GM12878 (cell line): Measurements from ENCODE around the gene BRSK2. TPM values are rescaled to one million over a fixed set of nuclear protein-coding genes. Genes with fewer than 3 reads are reported as not detected.

Source experiments
- ATAC-seq: fragments of 200-7000 bp; cut with Tn5 transposase; 3 replicates; pipeline ENCODE4 v1.9.1; 2020; ENCODE audit warnings: mild to moderate bottlenecking, moderate library complexity
- BruUV-seq: library from RNA; stranded (reverse); fragments of 400-500 nt; replicated peaks from 2 replicates; lab custom pipeline; 2021; lab: Mats Ljungman, UMichigan
- CTCF ChIA-PET: fragments of 300-600 bp; sonication (Branson Sonifier 250); formaldehyde crosslinking; extraction: SDS; loops from one replicate; lab custom pipeline; 2021; ENCODE audit warnings: inconsistent platforms; lab: Yijun Ruan, JAX
- POLR2A ChIA-PET: fragments of 350-600 bp; formaldehyde crosslinking; extraction: SDS; loops from one replicate; lab custom pipeline; 2021; ENCODE audit warnings: inconsistent platforms; lab: Charles Lee
- RAD21 ChIA-PET: fragments of 300-600 bp; sonication (Branson Sonifier 250); formaldehyde crosslinking; loops from one replicate; lab custom pipeline; 2023; ENCODE audit warnings: antibody characterized with exemption; ENCODE audit not compliant: unreplicated experiment; lab: Charles Lee
- SMC1A ChIA-PET: fragments of 300-600 bp; sonication (Branson Sonifier 250); formaldehyde crosslinking; loops from one replicate; lab custom pipeline; 2023; ENCODE audit not compliant: unreplicated experiment, uncharacterized antibody; lab: Charles Lee
- DNase-seq: peaks from one replicate; pipeline ENCODE4 v3.0.0-alpha.2; 2011; ENCODE audit warnings: low read depth, low spot score
- FAIRE-seq: peaks from 3 replicates; lab custom pipeline; 2011; peaks lifted over from hg19 to GRCh38; lab: Jason Lieb, UNC
- H2AFZ ChIP-seq: 2 replicates; pipeline ENCODE4 v1.6.0; 2011; ENCODE audit warnings: low read depth, low read length, control low read depth; ENCODE audit not compliant: control insufficient read depth
- H3K27ac ChIP-seq: 2 replicates; pipeline ENCODE4 v1.5.1; 2011; ENCODE audit warnings: control low read depth; ENCODE audit not compliant: control insufficient read depth, insufficient read depth
- H3K27me3 ChIP-seq, 2 experiments: replicated peaks in 1 of 2; 2 replicates each; pipeline versions ENCODE4 v1.6.0 to v1.6.1; 2011; ENCODE audit warnings: low read length in 1 of 2; ENCODE audit not compliant: control insufficient read depth in 2 of 2, insufficient read depth in 2 of 2
- H3K36me3 ChIP-seq, 2 experiments: 2 replicates each; pipeline ENCODE4 v1.5.1; 2011; ENCODE audit warnings: low read length in 1 of 2; ENCODE audit not compliant: control insufficient read depth in 2 of 2, insufficient read depth in 2 of 2
- H3K4me1 ChIP-seq: 2 replicates; pipeline ENCODE4 v1.6.1; 2011; ENCODE audit warnings: mild to moderate bottlenecking, low read length, moderate library complexity, mixed read lengths; ENCODE audit not compliant: control insufficient read depth, insufficient read depth
- H3K4me2 ChIP-seq: 2 replicates; pipeline ENCODE4 v1.6.0; 2011; ENCODE audit warnings: control low read depth; ENCODE audit not compliant: control insufficient read depth, insufficient read depth
- H3K4me3 ChIP-seq: fragments of 200-600 bp; sonication (generic); 2 replicates; pipeline ENCODE4 v1.5.1; 2016
- H3K79me2 ChIP-seq: 2 replicates; pipeline ENCODE4 v1.6.0; 2011; ENCODE audit warnings: low read length; ENCODE audit not compliant: control insufficient read depth, insufficient read depth
- H3K9ac ChIP-seq: 2 replicates; pipeline ENCODE4 v1.8.0; 2011; ENCODE audit warnings: low read length, control low read depth, mixed read lengths; ENCODE audit not compliant: control insufficient read depth, insufficient read depth
- H3K9me3 ChIP-seq: replicated peaks from 3 replicates; pipeline ENCODE4 v1.5.1; 2011; ENCODE audit warnings: mild to moderate bottlenecking, low read length; ENCODE audit not compliant: control insufficient read depth, insufficient read depth
- H4K20me1 ChIP-seq: 2 replicates; pipeline ENCODE4 v1.6.0; 2011; ENCODE audit not compliant: control insufficient read depth, insufficient read depth
- ATF7 ChIP-seq: fragments of 450-650 bp; IDR thresholded peaks from 2 replicates; pipeline ENCODE4 v1.6.1; 2016; ENCODE audit warnings: low read depth, mild to moderate bottlenecking
- CBX3 ChIP-seq: fragments of 200-600 bp; sonication (generic); IDR thresholded peaks from 2 replicates; pipeline ENCODE4 v1.6.1; 2016; ENCODE audit warnings: low read depth, borderline replicate concordance
- CHD2 ChIP-seq: IDR thresholded peaks from 2 replicates; pipeline ENCODE4 v1.6.1; 2011; ENCODE audit warnings: low read depth, low read length, improper control_type of control experiment, borderline replicate concordance
- CUX1 ChIP-seq: IDR thresholded peaks from 2 replicates; pipeline ENCODE4 v1.6.1; 2012; ENCODE audit warnings: improper control_type of control experiment, low read depth, low read length; ENCODE audit not compliant: insufficient replicate concordance
- FOXK2 ChIP-seq: fragments of 450-650 bp; IDR thresholded peaks from 2 replicates; pipeline ENCODE4 v1.6.1; 2017; ENCODE audit warnings: mild to moderate bottlenecking, moderate library complexity
- KAT2A ChIP-seq: conservative IDR thresholded peaks from 2 replicates; pipeline ENCODE4 v1.6.1; 2011; ENCODE audit warnings: low read depth, low read length; ENCODE audit not compliant: control insufficient read depth
- MYB ChIP-seq: fragments of 150-350 bp; IDR thresholded peaks from 2 replicates; pipeline ENCODE4 v1.6.1; 2014; ENCODE audit warnings: mild to moderate bottlenecking, low read depth, low read length, borderline replicate concordance
- NFXL1 ChIP-seq: fragments of 450-650 bp; IDR thresholded peaks from 2 replicates; pipeline ENCODE4 v1.6.1; 2017; ENCODE audit warnings: antibody characterized with exemption, mild to moderate bottlenecking, borderline replicate concordance
- POLR2A ChIP-seq: IDR thresholded peaks from 2 replicates; pipeline ENCODE4 v1.6.1; 2011; ENCODE audit warnings: low read depth, mild to moderate bottlenecking, low read length
- RB1 ChIP-seq: fragments of 450-650 bp; formaldehyde crosslinking; IDR thresholded peaks from 2 replicates; pipeline ENCODE4 v1.6.1; 2017; ENCODE audit warnings: mild to moderate bottlenecking, borderline replicate concordance
- TCF3 ChIP-seq: IDR thresholded peaks from 2 replicates; pipeline ENCODE4 v1.6.1; 2012; ENCODE audit warnings: low read depth, mild to moderate bottlenecking, low read length, borderline replicate concordance; ENCODE audit not compliant: insufficient read depth
- ZNF207 ChIP-seq: fragments of 450-650 bp; IDR thresholded peaks from 2 replicates; pipeline ENCODE4 v1.6.1; 2014; ENCODE audit warnings: antibody characterized with exemption, mild to moderate bottlenecking, borderline replicate concordance
- ZNF217 ChIP-seq: fragments of 450-650 bp; IDR thresholded peaks from 2 replicates; pipeline ENCODE4 v1.6.1; 2017; ENCODE audit warnings: antibody characterized with exemption, mild to moderate bottlenecking
- WGBS: methylation state at CpG from one replicate; pipeline ENCODE4 v1.1.6; 2016; ENCODE audit warnings: low lambda C conversion rate; ENCODE audit not compliant: insufficient replicate concordance, insufficient coverage; ENCODE audit errors: missing lambda C conversion rate; 5-methylcytosine and 5-hydroxymethylcytosine counted together
- in situ Hi-C: fragments of 300-500 bp; cut with MboI; formaldehyde crosslinking; loops from 9 replicates; pipeline ENCODE4 v1.14.3; 2018; ENCODE audit warnings: mixed read lengths
- intact Hi-C: fragments of 100-400 bp; cut with micrococcal nuclease; formaldehyde crosslinking; loops from one replicate; pipeline ENCODE4 v1.14.2; 2022; ENCODE audit not compliant: unreplicated experiment
- polyA plus RNA-seq, 11 experiments: library from polyadenylated mRNA; depleted of rRNA in 4 of 11; unstranded in 6 of 11; stranded (reverse) in 5 of 11; fragments of >200 nt; fragmentation: Nextera tagmentation in 4 of 11; fragmentation: Illumina TruSeq in 1 of 11; extraction: Ambion mirVana in 4 of 11; extraction: Trizol in 1 of 11; gene quantifications; 1 replicate in 1 of 11; 2 replicates in 10 of 11; pipeline versions ENCODE4 v1.2.1 to v1.2.3, GENCODE V29; 2011 to 2016; ENCODE audit warnings: inconsistent platforms in 2 of 11, missing spikeins in 2 of 11, low read depth in 1 of 11
- total RNA-seq, 4 experiments: library from RNA; depleted of rRNA in 3 of 4; stranded (reverse); fragments of >200 nt in 3 of 4; fragmentation: Illumina TruSeq in 1 of 4; extraction: Trizol in 1 of 4; gene quantifications; 2 replicates each; pipeline versions ENCODE4 v1.2.1 to v1.2.3, GENCODE V29; 2013 to 2021

Gene BRSK2
- total and polyA plus RNA-seq, 10 of the 15 experiments (the other 5 are each of a cell fraction or from before 2014, with no cell fraction given), result 0.13 TPM; not detected in 9

GRCh38 chr11:1508491-1508891 lies 118.8 kb downstream of the BRSK2 start (continued):
- TF ChIP-seq CHD2, result no peak
- TF ChIP-seq TCF3, result no peak
- no peak for TF ChIP-seq CBX3

DNA sequence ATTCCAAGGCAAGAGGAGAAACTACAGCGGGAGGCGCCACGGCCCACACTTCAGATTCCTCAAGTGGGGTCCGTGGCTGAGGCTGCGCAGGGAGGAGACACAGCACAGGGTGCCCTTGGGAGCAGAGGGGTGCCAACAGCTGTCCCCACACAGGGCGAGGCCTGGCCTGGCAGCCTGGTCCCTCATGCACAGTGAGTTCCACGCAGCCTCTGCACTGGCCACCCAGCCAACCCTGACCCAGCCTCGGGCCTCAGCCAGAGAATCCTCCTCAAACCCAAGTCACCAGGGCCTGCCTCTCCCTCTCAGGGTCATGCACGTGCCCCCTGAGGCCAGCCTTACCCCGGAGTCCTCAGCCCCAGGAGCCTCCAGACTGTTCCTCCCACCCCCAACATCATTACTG lies 119.3 kb downstream of the BRSK2 start:
- in situ Hi-C loops, result no loop called here
- POLR2A ChIA-PET, result no interaction called here
- H3K36me3 ChIP-seq, result no peaks in the 10 kb centered on the region
- H3K27ac ChIP-seq, result no peak overlapping the region
- no peak overlapping the region for H2AFZ ChIP-seq
- no peak for DNase-seq
- H3K9ac ChIP-seq, result no peak overlapping the region
- H3K4me1 ChIP-seq, result no peaks in the 10 kb centered on the region
- H3K4me3 ChIP-seq, result no peak overlapping the region
- no peak overlapping the region for H3K4me2 ChIP-seq
- TF ChIP-seq CUX1 (no peak), RB1 (no peak), ZNF207 (no peak), ATF7 (no peak), KAT2A (no peak), FOXK2 (no peak), NFXL1 (no peak), ZNF217 (no peak), POLR2A (no peak), MYB (no peak)
- TF ChIP-seq, all 136 proteins: peak for 0
- ChIA-PET RAD21 (no interaction called here), SMC1A (no interaction called here), CTCF (no interaction called here)
- BruUV-seq, result no TSS peak
- Histone ChIP-seq H3K79me2 (no peaks in the 10 kb centered on the region; the same call in 1 of the 2 replicates), H4K20me1 (0 out of 2 replicates have a peak, but pooled peaks cover 3% of the 10 kb centered on the region), H3K9me3 (no peaks in the 10 kb centered on the region), H3K27me3 (no peaks in the 10 kb centered on the region)
- intact Hi-C loops, result no loop called here
- no peak for FAIRE-seq
- no peak for ATAC-seq
- 68% methylated on average over 8 of the region's 10 CpGs for WGBS
